ENCODE data around the gene ARHGEF25.

DNA sequence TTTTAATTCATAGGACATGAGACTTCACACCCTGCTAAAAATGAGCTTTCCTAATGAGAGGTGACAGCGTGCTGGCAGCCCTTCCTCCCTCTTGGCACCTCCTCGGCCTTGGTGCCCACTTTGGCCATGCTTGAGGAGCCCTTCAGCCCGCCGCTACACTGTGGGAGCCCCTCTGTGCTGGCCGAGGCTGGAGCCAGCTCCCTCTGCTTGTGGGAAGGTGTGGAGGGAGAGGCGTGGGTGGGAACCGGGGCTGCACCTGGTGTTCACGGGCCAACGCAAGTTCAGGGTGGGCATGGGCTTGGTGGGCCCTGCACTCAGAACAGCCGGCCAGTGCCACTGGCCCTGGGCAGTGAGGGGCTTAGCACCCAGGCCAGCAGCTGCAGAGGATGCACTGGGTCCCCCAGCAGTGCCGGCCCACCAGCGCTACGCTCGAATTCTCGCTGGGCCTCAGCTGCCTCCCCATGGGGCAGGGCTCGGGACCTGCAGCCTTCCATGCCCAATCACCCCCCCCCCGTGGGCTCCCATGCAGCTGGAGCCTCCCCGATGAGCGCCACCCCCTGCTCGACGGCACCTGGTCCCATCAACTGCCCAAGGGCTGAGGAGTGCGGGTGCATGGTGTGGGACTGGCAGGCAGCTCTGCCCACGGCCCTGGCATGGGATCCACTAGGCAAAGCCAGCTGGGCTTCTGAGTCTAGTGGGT, 44.5 kb downstream of the ARHGEF25 start:
- TF ChIP-seq CTCF (IDR thresholded peaks at IDR 0.05) = no peak
- TF ChIP-seq ZFX (IDR thresholded peaks at IDR 0.05; ENCODE audit: borderline replicate concordance) = no peak
